Peyer's patch (tissue), 4 donors: ENCODE results near the gene CLEC16A. TPM values are rescaled to one million over a fixed set of nuclear protein-coding genes. Genes with fewer than 3 reads are reported as not detected.
A peak's percentile ranks its signal among the peaks of the same experiment; 100 is the strongest.

Experiments used
- DNase-seq, 3 donors: peaks; one replicate each; pipeline ENCODE4 v3.0.0-alpha.2; 2017 to 2019
- H3K27ac ChIP-seq, 4 donors: fragments of 200-600 bp; sonication (generic); one replicate each; pipeline ENCODE4 v1.5.1; 2016 to 2019
- H3K27me3 ChIP-seq, 2 donors: fragments of 200-600 bp; sonication (generic); one replicate each; pipeline ENCODE4 v1.5.1; 2019
- H3K36me3 ChIP-seq, 3 donors: fragments of 200-600 bp; sonication (generic); one replicate each; pipeline ENCODE4 v1.5.1; 2016 to 2019
- H3K4me1 ChIP-seq, 4 donors: fragments of 200-600 bp; sonication (generic); one replicate each; pipeline ENCODE4 v1.5.1; 2016 to 2019
- H3K4me3 ChIP-seq, 4 donors: fragments of 200-600 bp; sonication (generic); 1 replicate in 3 of 4; 2 replicates in 1 of 4; pipeline ENCODE4 v1.5.1; 2016 to 2019; ENCODE audit warnings: mild to moderate bottlenecking in 1 of 4
- H3K9me3 ChIP-seq, 4 donors: fragments of 200-600 bp; sonication (generic); one replicate each; pipeline ENCODE4 v1.5.1; 2016 to 2019; ENCODE audit warnings: mild to moderate bottlenecking in 1 of 4
- CTCF ChIP-seq, 6 experiments: fragments of 450-650 bp in 4 of 6; fragments of 200-600 bp in 2 of 6; sonication (generic) in 1 of 6; IDR thresholded peaks; one replicate each; pipeline ENCODE4 v1.5.1; 2017 to 2019; ENCODE audit warnings: antibody characterized with exemption in 6 of 6, mild to moderate bottlenecking in 3 of 6, moderate library complexity in 1 of 6
- POLR2A ChIP-seq, 2 donors: fragments of 450-650 bp; IDR thresholded peaks; one replicate each; pipeline ENCODE4 v1.5.1; 2017; ENCODE audit warnings: antibody characterized with exemption in 2 of 2, mild to moderate bottlenecking in 2 of 2, moderate library complexity in 2 of 2
- total RNA-seq, 4 donors: library from RNA; depleted of rRNA; stranded (reverse); fragments of >200 nt; gene quantifications; one replicate each; pipeline ENCODE4 v1.1.0, GENCODE V29; 2016

Gene CLEC16A
- total RNA-seq, 4 donors from 2014 or later: 37.8 to 139 (median 64.3) TPM

GRCh38 chr16:11051430-11051829 is 107.1 kb downstream of the CLEC16A start:
- Histone ChIP-seq H3K27me3 (no peaks in the 10 kb centered on the region), H3K9me3 (no peaks in the 10 kb centered on the region), H3K4me1 (peaks cover 0 to 5% (median 2%) of the 10 kb centered on the region in 4 donors), H3K4me3 (no peak overlapping the region), H3K36me3 (peaks cover 0 to 36% (median 0%) of the 10 kb centered on the region in 3 donors), H3K27ac (no peak overlapping the region)
- TF ChIP-seq CTCF (IDR thresholded peaks at IDR 0.05): no peak
- TF ChIP-seq POLR2A (IDR thresholded peaks at IDR 0.05): no peak
- DNase-seq: peak in 1 of 3 donors; percentile 31

DNA sequence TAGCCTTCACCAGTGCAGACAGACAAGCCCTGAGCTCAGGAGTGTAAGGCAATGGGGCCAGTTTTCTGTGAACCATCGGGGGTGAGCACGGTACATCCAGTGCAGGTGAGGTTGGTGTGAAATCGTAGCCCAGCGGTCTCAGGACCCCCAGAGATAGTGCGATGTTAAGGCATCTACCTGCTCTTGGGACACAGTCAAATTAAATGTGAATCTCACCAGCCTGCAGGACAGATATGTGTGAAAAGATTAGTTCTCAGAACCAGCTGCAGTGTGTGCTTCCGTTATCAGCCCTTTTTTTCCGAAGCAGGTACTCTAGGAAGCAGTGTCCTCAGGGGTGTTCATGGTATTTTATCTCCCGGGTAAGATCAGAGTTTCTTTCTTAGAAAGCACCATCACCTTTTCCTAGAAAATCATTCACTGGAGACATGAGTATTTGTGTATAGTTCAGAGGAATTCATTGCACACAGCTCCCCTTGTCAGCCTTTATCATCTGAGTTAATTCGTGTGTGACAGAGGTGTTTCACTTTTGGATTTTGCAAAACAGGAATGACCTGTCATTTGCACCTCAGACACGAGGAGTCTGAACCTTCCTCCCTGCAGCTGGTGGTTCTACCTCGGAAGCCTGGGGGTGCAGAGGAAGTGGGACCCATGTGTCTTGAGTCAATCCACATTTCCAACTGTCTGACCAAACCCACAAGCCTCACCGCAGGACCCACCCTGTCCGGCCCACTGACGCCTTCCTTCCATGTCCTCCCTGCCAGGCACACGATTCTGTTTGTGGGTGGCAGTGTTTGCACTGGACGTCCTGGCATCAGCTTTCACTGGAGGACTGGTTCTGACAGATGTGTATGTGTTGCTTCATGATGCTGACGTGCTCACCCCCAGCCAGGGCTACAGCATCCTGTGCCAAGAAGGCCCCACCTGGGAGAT is 107.8 kb downstream of the CLEC16A start:
- Histone ChIP-seq H3K4me1 (peaks cover 0 to 5% (median 2%) of the 10 kb centered on the region in 4 donors), H3K27ac (no peak overlapping the region)
- DNase-seq: peak in 2 of 3 donors; percentile 61 to 64

GRCh38 chr16:11053916-11054460 is 109.6 kb downstream of the CLEC16A start:
- Histone ChIP-seq H3K27ac (no peak overlapping the region), H3K36me3 (peaks cover 0 to 27% (median 0%) of the 10 kb centered on the region in 3 donors), H3K27me3 (no peaks in the 10 kb centered on the region), H3K4me3 (no peak overlapping the region), H3K9me3 (no peaks in the 10 kb centered on the region), H3K4me1 (peaks cover 0 to 5% (median 2%) of the 10 kb centered on the region in 4 donors)
- TF ChIP-seq POLR2A (IDR thresholded peaks at IDR 0.05): no peak
- TF ChIP-seq CTCF (IDR thresholded peaks at IDR 0.05): no peak
- DNase-seq: peak in 1 of 3 donors; percentile 39

More for the DNA sequence above, 107.8 kb downstream of the CLEC16A start:
- Histone ChIP-seq H3K36me3 (peaks cover 0 to 31% (median 0%) of the 10 kb centered on the region in 3 donors), H3K27me3 (no peaks in the 10 kb centered on the region), H3K4me3 (no peak overlapping the region), H3K9me3 (no peaks in the 10 kb centered on the region)
- TF ChIP-seq CTCF (IDR thresholded peaks at IDR 0.05): no peak
- TF ChIP-seq POLR2A (IDR thresholded peaks at IDR 0.05): no peak

DNA sequence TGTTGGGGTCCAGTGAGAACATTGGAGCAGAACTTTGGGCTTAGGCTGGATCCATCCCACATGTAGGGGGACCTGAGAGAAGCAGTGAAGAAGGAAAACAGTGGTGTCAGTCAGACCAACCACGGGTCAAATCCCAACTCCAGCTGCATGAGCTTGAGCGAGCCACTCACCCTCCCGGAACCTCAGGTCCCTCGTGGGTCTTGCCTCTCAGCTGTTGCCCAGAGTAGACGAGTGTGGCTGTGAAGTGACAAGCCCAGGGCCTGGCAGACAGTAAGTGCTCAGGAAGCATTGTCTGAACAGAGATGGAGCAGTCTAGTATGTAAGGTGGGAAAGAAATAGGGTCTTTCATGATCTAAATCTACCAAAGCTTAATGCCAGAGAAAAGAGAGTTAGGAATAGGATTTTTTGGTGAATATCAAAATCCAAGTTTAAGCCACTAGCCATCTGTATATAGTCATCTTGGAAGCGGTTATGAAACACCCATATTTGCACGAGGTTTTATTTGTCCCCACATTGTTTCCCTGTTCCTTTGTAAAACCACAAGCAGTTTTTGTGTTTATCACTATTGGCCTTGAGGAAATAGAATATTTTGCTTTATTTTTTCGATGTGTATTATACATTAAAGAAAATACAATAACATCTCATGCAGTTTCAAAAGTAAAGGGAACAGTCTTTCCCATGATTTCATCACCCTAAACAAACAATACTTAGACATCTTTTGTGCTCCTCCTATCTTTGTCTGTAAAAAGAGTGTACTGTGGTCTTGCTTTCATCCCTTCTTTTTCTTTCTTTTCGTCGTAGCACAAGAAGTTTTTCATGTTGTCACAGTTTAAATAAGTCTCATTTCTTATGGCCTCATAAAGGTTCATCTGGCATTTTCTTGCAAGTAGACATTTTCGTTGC is 112.0 kb downstream of the CLEC16A start:
- no peak for TF ChIP-seq POLR2A (IDR thresholded peaks at IDR 0.05)
- TF ChIP-seq CTCF (IDR thresholded peaks at IDR 0.05): no peak
- peak in 1 of 3 donors; percentile 34 for DNase-seq
- Histone ChIP-seq H3K9me3 (no peaks in the 10 kb centered on the region), H3K27me3 (no peaks in the 10 kb centered on the region), H3K27ac (no peak overlapping the region), H3K4me3 (no peak overlapping the region), H3K36me3 (peaks cover 0 to 39% (median 0%) of the 10 kb centered on the region in 3 donors), H3K4me1 (peaks cover 0 to 5% (median 2%) of the 10 kb centered on the region in 4 donors)

GRCh38 chr16:11056993-11057649 is 112.8 kb downstream of the CLEC16A start:
- Histone ChIP-seq H3K4me1 (no peaks in the 10 kb centered on the region), H3K27me3 (no peaks in the 10 kb centered on the region), H3K9me3 (no peaks in the 10 kb centered on the region), H3K27ac (no peak overlapping the region), H3K36me3 (peaks cover 0 to 41% (median 0%) of the 10 kb centered on the region in 3 donors), H3K4me3 (no peak overlapping the region)
- DNase-seq: peak in 1 of 3 donors; percentile 42
- TF ChIP-seq POLR2A (IDR thresholded peaks at IDR 0.05): no peak
